ENCODE results near the gene MRPS27.

DNA sequence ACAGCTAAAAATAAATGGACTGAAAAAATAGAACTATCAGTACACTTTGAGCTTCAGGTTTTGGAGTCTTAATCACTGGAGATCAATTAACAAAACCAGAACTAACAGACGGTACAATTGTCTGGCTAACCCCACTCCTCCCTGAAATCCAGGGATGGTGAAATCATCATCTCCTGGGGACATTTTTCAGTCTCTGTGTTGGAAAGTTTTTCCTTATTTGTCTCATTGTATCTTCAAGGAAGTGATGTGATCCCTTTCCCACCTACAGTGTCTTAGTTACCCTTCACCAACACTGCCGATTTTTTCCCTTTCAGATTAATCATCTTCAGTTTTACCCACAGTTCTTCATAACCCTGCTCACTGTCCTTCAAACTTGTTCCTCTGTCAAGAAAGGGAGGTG is 130.9 kb downstream of the MRPS27 start:
- TF ChIP-seq CTCF (conservative IDR thresholded peaks at IDR 0.05 in 1 of 2, IDR thresholded peaks at IDR 0.05 in 1 of 2; ENCODE audit: extremely low read depth in 1 of 2, insufficient read depth in 1 of 2, low read depth in 1 of 2, low read length in 2 of 2) (no peak), EZH2 (IDR thresholded peaks at IDR 0.05; ENCODE audit: borderline replicate concordance, low read length) (no peak)

All from mammary epithelial cell (primary cell).